Measurements from ENCODE around the gene TRIM32. TPM values are rescaled to one million over a fixed set of nuclear protein-coding genes. Genes with fewer than 3 reads are reported as not detected.

TRIM32 gene
- total RNA-seq, 1 experiment from 2014 or later = 40.5 TPM

DNA sequence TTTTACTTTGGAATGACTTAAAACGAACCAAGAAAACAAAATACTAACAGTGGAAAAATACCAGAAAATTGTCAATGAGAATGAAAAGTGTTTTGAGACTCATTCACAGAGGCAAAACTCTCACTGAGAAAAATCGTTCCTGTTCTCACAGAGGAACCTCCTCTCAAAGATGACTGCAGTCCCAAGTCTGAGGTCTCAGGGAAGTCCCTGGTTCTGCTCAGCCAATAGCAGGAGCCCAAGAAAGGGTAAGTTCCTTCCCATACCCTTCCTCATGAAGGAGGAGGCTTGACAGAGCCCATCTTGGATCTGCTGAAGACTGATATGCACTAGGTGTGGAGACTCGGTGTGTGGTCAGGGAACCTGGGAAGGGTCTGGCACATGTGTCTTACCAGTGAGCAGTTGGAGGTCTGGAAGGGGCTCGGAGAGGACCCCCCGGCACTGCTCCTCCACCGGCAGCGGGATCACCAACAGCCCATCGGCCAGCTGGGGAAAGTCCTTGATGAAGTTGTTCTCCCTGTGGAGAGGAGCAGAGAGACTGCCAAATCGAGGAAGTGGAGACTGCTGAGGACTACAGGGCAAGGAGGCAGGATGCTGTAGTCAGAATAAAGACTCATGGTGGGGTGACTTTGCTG, 46.0 kb downstream of the TRIM32 start:
- H3K9me3 ChIP-seq (ENCODE audit: insufficient read depth, low read depth) = no peaks in the 10 kb centered on the region
- no peaks in the 10 kb centered on the region for H3K79me2 ChIP-seq (ENCODE audit: low read depth)
- no peaks in the 10 kb centered on the region for H3K4me1 ChIP-seq (replicated peaks; ENCODE audit: insufficient read depth)
- H3K27ac ChIP-seq = no peak overlapping the region
- no peaks in the 10 kb centered on the region for H3K36me3 ChIP-seq (ENCODE audit: low read depth)
- H4K20me1 ChIP-seq (ENCODE audit: insufficient read depth) = no peaks in the 10 kb centered on the region
- DNase-seq = no peak
- CTCF ChIA-PET = no interaction called here
- BruUV-seq (replicated peaks) = no TSS peak
- no peaks in the 10 kb centered on the region for H3F3A ChIP-seq (ENCODE audit: insufficient read depth, low read depth)
- 0 out of 2 replicates have a peak, but pooled peaks cover 7% of the 10 kb centered on the region for H3K27me3 ChIP-seq (ENCODE audit: insufficient read depth, low read depth)
- H3K4me2 ChIP-seq = no peak overlapping the region
- POLR2A ChIA-PET (ENCODE audit: unreplicated experiment) = interaction anchor here (0.7 kb wide), 1 partner anchor 174 kb away, joined by 4 read pairs; no protein-coding TSS in a partner anchor
- no peak overlapping the region for H3K4me3 ChIP-seq
- TF ChIP-seq EZH2 (IDR thresholded peaks at IDR 0.05; ENCODE audit: low read depth) = no peak
- TF ChIP-seq CTCF (conservative IDR thresholded peaks at IDR 0.05) = no peak
- intact Hi-C loops (cut with micrococcal nuclease; ENCODE audit: unreplicated experiment) = no loop called here
- no peaks in the 10 kb centered on the region for H3K9me2 ChIP-seq (ENCODE audit: insufficient read depth)
- H2AFZ ChIP-seq = no peak overlapping the region

GRCh38 chr9:116736399-116737151, 49.5 kb downstream of the TRIM32 start:
- no TSS peak for BruUV-seq (replicated peaks)
- no peaks in the 10 kb centered on the region for H3K79me2 ChIP-seq (ENCODE audit: low read depth)
- no peaks in the 10 kb centered on the region for H3K27me3 ChIP-seq (ENCODE audit: insufficient read depth, low read depth)
- H3K36me3 ChIP-seq (ENCODE audit: low read depth) = no peaks in the 10 kb centered on the region
- CTCF ChIA-PET = interaction anchor here (0.6 to 1.2 kb wide), 3 partner anchors 123 to 309 kb away, joined by 3 to 5 read pairs (median 3); no protein-coding TSS in a partner anchor
- TF ChIP-seq EZH2 (IDR thresholded peaks at IDR 0.05; ENCODE audit: low read depth) (no peak), CTCF (conservative IDR thresholded peaks at IDR 0.05) (no peak)
- H3K9me3 ChIP-seq (ENCODE audit: insufficient read depth, low read depth) = no peaks in the 10 kb centered on the region
- no peak overlapping the region for H2AFZ ChIP-seq
- peak overlapping the region; percentile 41; the same call in 1 of the 2 replicates for H3K4me2 ChIP-seq
- H3K4me3 ChIP-seq = no peak overlapping the region
- H3K9me2 ChIP-seq (ENCODE audit: insufficient read depth) = no peaks in the 10 kb centered on the region
- H3K4me1 ChIP-seq (replicated peaks; ENCODE audit: insufficient read depth) = no peaks in the 10 kb centered on the region
- H3K27ac ChIP-seq = no peak overlapping the region
- no peak for DNase-seq
- POLR2A ChIA-PET (ENCODE audit: unreplicated experiment) = no interaction called here
- H3F3A ChIP-seq (ENCODE audit: insufficient read depth, low read depth) = no peaks in the 10 kb centered on the region
- intact Hi-C loops (cut with micrococcal nuclease; ENCODE audit: unreplicated experiment) = loop anchor here (1.0 to 2.0 kb wide), 3 partner anchors 124 to 820 kb away; no protein-coding TSS in a partner anchor
- no peaks in the 10 kb centered on the region for H4K20me1 ChIP-seq (ENCODE audit: insufficient read depth)

DNA sequence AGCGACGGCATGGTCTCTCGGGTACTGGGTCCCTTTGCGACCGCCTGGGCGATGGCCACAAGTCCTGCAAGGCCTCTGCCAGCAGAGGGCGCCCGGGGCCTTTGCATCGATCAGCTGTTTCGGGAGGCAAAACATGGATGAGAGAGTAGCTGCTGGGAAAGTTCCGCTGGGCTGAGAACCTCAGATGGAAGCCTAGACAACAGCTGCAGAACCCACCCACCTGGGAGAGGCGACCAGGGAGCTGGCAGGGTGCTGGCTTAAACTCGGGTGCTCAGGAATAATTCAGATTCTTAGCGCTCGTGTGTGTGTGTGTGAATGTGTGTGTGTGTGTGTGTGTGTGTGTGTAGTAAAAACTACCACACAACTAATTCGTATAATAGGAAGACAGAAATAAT, 50.0 kb downstream of the TRIM32 start:
- H3K9me2 ChIP-seq (ENCODE audit: insufficient read depth) = no peaks in the 10 kb centered on the region
- no peaks in the 10 kb centered on the region for H3K79me2 ChIP-seq (ENCODE audit: low read depth)
- H3F3A ChIP-seq (ENCODE audit: insufficient read depth, low read depth) = no peaks in the 10 kb centered on the region
- no peaks in the 10 kb centered on the region for H3K27me3 ChIP-seq (ENCODE audit: insufficient read depth, low read depth)
- DNase-seq = peak; percentile 42 to 82
- H3K4me3 ChIP-seq = no peak overlapping the region
- H2AFZ ChIP-seq = no peak overlapping the region
- BruUV-seq (replicated peaks) = no TSS peak
- no peaks in the 10 kb centered on the region for H4K20me1 ChIP-seq (ENCODE audit: insufficient read depth)
- H3K4me2 ChIP-seq = peak overlapping the region; percentile 41; the same call in 1 of the 2 replicates
- no peaks in the 10 kb centered on the region for H3K9me3 ChIP-seq (ENCODE audit: insufficient read depth, low read depth)
- intact Hi-C loops (cut with micrococcal nuclease; ENCODE audit: unreplicated experiment) = loop anchor here (1.0 to 2.0 kb wide), 3 partner anchors 123 to 820 kb away; no protein-coding TSS in a partner anchor
- TF ChIP-seq CTCF (conservative IDR thresholded peaks at IDR 0.05) (peak; percentile 96), EZH2 (IDR thresholded peaks at IDR 0.05; ENCODE audit: low read depth) (no peak)
- ChIA-PET CTCF (interaction anchor here (0.6 to 1.2 kb wide), 6 partner anchors 11 to 380 kb away, joined by 3 to 5 read pairs (median 3); no protein-coding TSS in a partner anchor), POLR2A (ENCODE audit: unreplicated experiment) (no interaction called here)
- no peaks in the 10 kb centered on the region for H3K4me1 ChIP-seq (replicated peaks; ENCODE audit: insufficient read depth)
- H3K36me3 ChIP-seq (ENCODE audit: low read depth) = no peaks in the 10 kb centered on the region
- H3K27ac ChIP-seq = no peak overlapping the region

All from PC-9 (cell line).